Activated naive CD8-positive, alpha-beta T cell treated with anti-CD3 and anti-CD28 coated beads, Interleukin-2, amount 50 U/mL, for 16 hours (primary cell): ENCODE data around the gene SOCS3.

ENCODE experiments used
- DNase-seq: peaks from one replicate; pipeline ENCODE4 v3.0.0-alpha.2; 2020; ENCODE audit warnings: low read depth, low spot score

The SOCS3 gene

GRCh38 chr17:78390241-78391050 lies 30.6 kb upstream of the SOCS3 start:
- no peak for DNase-seq

GRCh38 chr17:78387977-78388941 lies 28.4 kb upstream of the SOCS3 start:
- DNase-seq, result no peak

- no peak for DNase-seq
Measured at GRCh38 chr17:78384479-78385175, 24.8 kb upstream of the SOCS3 start.

- DNase-seq, result peak; percentile 15
Measured at GRCh38 chr17:78383725-78384471, 24.0 kb upstream of the SOCS3 start.

- no peak for DNase-seq
Measured at GRCh38 chr17:78381601-78382232, 21.8 kb upstream of the SOCS3 start.

GRCh38 chr17:78380370-78380769 lies 20.5 kb upstream of the SOCS3 start:
- DNase-seq, result no peak

GRCh38 chr17:78379131-78379491 lies 19.2 kb upstream of the SOCS3 start:
- DNase-seq, result no peak

- DNase-seq, result peak; percentile 58
Measured at GRCh38 chr17:78378225-78379130, 18.6 kb upstream of the SOCS3 start, which contains the start of gene PGS1. PGS1 (plus strand) TSS chr17:78378649; CDS start chr17:78378666, 17 bp downstream.

- no peak for DNase-seq
Measured at GRCh38 chr17:78377858-78378224, 18.0 kb upstream of the SOCS3 start.

- DNase-seq, result no peak
Measured at GRCh38 chr17:78376161-78376560, 16.3 kb upstream of the SOCS3 start.

- no peak for DNase-seq
Measured at GRCh38 chr17:78375401-78376151, 15.7 kb upstream of the SOCS3 start.

- no peak for DNase-seq
Measured at GRCh38 chr17:78374631-78375274, 14.9 kb upstream of the SOCS3 start.

GRCh38 chr17:78374189-78374588 lies 14.3 kb upstream of the SOCS3 start:
- no peak for DNase-seq

GRCh38 chr17:78372841-78373240 lies 13.0 kb upstream of the SOCS3 start:
- no peak for DNase-seq

GRCh38 chr17:78371056-78371455 lies 11.2 kb upstream of the SOCS3 start:
- DNase-seq, result no peak

- DNase-seq, result no peak
Measured at GRCh38 chr17:78369791-78370381, 10.0 kb upstream of the SOCS3 start.

- no peak for DNase-seq
Measured at GRCh38 chr17:78368854-78369495, 9.1 kb upstream of the SOCS3 start.

- no peak for DNase-seq
Measured at GRCh38 chr17:78368348-78368747, 8.5 kb upstream of the SOCS3 start.
